ENCODE measurements around the gene C2CD4B. TPM values are rescaled to one million over a fixed set of nuclear protein-coding genes. Genes with fewer than 3 reads are reported as not detected.

The C2CD4B gene
- total RNA-seq, result 0.94 TPM

DNA sequence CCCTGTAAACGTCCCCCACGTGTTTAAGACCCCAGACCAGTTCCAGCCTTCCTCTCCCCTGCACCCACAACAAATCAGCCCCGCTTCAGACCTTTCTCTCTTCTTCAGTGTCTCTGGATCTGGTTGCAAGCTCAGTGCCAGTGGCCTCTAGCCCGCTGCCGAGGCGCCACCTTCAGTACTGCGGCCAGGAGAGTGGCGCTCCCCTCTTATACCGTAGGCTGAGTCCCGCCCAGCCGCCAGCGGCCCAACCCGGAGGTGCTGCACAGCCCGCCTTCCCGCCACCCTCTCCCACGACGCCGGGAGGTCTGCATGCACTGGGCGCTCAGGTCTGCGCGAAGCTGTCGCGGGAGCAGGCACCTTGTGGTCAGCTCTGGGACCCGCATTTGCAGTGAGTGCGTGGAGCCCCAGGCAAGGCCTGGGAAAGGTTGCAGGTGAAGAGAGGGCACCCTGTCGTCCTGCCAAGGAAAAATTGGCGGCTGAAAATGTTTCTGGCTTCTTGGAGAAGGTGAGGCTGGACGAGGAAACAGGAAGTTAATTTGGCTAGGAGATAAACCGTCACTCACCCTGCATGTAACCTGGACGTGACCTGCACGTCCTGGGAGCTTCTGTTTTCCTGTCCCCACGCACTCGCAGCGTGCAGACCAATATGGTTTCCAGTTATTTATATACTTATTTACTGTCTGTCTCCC lies at the start of gene C2CD4B:
C2CD4B (minus strand) TSS at position 182 of the 689 bp plus-strand sequence. CDS start 301 bp downstream, outside the sequence.
- DNase-seq, result no peak

GRCh38 chr15:62212741-62213140 lies 47.7 kb upstream of the C2CD4B start:
- no peak for DNase-seq

GRCh38 chr15:62211348-62211747 lies 46.3 kb upstream of the C2CD4B start:
- no peak for DNase-seq

DNA sequence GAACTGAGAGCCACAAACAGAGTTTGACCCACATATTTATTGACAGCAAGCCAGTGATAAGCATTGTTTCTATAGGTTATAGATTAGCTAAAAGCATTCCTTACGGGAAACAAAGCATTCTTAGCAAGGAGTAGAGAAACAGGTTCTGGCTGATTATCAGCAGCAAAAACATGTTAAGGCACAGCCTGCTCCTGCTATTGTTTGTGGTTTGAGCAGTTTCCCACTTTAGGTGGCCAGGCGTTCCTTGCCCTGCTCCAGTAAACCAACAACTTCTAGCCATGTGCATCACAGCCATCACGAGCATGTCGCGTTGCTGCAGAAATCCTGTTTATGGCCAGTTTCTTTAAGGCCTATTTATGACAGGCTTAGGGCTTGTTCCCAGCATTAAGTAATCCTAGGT lies 44.7 kb upstream of the C2CD4B start:
- DNase-seq, result no peak

- DNase-seq, result no peak
These were observed 44.2 kb upstream of the C2CD4B start for GRCh38 chr15:62209322-62209721.

DNA sequence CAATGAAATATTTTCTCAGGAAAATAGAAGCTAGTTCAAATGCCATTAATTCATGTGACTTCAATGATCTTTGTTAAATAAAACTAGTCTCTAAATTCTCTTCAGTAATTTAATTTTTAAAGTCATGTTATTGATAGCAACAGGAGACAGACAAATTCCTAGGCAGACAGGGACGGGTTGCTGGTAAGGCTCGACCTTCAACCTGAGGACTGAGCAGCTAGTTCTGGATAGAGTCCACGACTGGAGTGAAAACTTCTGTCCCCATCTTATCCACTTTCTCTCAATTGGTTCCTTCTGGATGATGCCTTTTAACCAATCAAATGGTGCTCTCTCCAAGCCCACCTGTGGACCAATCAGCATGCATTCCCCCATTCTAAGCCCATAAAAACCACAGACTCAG lies 43.8 kb upstream of the C2CD4B start:
- no peak for DNase-seq

- DNase-seq, result no peak
These were observed 43.3 kb upstream of the C2CD4B start for GRCh38 chr15:62208367-62208766.

DNA sequence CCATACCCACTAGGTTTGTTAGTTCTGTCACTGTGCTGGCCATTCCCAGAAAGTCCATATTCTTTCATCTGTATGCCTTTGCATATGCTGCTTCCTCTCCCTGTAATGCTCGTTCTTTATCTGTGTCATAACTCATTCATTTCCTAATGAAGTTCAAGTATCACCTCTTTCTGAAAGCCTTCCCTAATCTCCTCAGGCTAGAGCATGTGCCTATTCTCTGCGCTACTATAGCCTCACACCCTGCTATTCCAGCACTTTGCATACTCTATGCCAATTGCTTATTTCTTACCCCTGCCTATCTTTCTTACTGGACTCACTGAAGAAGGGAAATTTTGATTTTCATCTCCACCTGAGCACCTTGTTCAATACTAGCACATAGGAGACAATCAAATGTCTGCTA lies 25.6 kb upstream of the C2CD4B start:
- no peak for DNase-seq

- no peak for DNase-seq
These were observed 25.2 kb upstream of the C2CD4B start for GRCh38 chr15:62190274-62190673.

DNA sequence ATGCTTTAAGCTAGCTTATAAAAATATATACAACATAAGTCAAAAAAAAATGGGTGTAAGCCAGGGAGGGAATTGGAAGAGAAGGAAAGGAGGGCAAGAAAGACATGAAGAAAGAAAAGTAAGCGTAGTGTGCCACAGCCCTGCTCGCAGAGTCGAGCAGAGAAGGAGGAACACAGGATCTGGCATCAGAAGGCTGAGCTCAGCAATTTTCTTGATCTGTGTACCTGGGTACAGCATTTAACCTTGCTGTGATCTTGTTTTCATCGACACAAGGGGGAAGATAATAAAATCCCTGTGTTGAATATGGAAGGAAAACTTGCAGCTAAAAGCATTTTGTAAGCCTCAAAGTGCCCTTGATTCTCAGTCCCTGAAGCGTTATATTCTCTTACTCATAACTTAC lies 23.7 kb upstream of the C2CD4B start:
- DNase-seq, result no peak

GRCh38 chr15:62187910-62188309 lies 22.8 kb upstream of the C2CD4B start:
- no peak for DNase-seq

GRCh38 chr15:62187425-62187824 lies 22.3 kb upstream of the C2CD4B start:
- DNase-seq, result no peak

GRCh38 chr15:62186578-62186977 lies 21.5 kb upstream of the C2CD4B start:
- no peak for DNase-seq

DNA sequence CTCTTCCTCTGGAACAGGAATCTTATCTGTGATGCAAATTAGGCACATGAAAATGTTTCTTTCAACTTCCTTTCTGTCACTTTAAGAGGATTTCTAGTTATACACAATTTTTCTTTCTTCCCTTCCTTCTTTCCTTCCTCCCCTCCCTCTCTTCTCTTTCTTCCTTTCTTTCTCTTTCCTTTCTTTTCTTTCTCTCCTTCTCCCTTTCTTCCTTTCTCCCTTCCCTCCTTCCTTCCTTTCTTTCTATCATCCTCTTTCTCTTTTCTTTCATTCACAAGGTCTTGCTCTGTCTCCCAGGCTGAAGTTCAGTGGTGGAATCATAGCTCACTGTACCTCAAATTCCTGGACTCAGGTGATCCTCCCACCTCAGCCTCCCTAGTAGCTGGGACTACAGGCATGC lies 18.0 kb upstream of the C2CD4B start:
- DNase-seq, result no peak

DNA sequence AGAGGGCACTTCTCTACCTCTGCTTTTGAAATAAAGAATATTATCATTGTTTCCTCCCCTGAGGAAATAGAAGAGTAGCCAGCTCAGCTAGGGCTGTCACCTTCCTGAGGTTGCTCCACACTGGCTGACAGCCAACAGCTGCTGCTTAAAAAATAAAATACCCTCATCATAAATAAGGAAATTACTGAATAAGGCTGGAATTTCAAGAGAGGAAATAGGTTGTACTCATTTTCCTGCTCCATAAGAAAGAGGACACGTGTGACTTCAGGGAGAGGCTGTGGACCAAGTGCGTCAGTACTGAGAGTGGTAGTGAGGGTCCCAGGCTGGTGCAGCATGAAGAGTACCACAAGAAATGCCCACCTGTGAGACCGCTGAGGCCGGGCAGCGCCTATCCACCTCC lies 8.1 kb upstream of the C2CD4B start:
- no peak for DNase-seq

- no peak for DNase-seq
These were observed 6.8 kb upstream of the C2CD4B start for GRCh38 chr15:62171882-62172281.

DNA sequence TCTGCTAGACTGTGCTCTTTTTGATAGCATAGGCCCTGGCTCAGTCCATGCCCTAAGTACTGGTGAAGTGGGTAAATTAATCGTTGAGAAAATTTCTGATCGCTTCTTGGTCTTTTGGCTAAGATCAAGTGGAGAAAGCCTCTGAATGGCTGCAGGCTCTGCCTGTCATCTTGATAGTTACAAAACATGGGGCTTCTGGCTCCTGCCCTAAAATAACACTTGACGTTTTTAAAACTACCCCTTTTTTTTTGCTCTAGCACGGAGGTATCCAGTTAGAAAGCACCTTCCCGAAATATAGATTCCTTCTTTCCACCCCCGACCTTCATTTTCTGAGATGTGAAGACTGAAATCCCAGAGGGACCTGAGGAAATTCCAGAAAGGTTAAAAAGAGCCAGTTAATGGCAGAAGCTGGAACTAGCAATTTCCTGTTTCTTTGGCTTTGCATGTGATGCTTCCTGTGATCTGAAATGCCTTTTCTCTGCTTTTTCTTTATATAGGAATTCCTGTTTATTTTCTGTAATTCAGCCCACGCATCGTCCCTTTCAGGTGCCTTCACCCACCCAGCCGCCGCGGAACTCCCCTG lies 799 bp upstream of the C2CD4B start:
- no peak for DNase-seq

DNA sequence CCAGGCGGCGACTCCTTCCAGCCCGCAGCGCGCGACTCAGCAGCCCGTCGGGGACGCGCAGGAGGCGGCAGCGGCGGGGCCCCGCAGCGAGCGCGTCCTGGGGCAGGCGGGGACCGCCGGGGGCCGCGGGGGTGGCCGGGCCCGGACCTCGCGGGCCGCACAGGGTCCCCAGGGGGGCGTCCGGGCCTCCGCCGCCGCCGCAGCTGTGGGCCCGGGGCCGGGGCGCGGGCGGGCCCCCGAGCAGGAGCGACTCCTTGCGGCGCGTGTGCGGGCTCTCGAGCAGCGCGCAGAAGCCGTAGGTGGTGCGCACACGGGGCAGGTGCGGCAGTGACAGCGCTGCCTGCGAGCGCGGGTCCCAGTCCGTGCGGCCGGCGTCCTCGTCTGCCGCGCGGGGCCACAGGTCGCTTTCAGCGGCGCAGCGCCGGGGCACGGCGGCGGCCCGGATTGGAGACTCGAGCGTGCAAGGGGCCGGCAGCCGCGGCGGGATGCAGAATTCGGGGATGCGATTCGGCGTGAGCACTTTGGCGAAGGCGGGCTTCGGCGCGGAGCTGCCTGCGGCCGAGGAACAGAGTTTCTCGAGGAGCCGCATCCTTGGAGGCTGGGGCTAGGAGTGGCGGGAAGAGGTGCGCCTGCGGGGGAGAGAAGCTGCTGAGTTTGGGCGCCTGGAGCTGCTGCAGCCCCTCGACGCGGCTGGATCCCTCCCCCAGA lies 535 bp downstream of the C2CD4B start:
- DNase-seq, result no peak

DNA sequence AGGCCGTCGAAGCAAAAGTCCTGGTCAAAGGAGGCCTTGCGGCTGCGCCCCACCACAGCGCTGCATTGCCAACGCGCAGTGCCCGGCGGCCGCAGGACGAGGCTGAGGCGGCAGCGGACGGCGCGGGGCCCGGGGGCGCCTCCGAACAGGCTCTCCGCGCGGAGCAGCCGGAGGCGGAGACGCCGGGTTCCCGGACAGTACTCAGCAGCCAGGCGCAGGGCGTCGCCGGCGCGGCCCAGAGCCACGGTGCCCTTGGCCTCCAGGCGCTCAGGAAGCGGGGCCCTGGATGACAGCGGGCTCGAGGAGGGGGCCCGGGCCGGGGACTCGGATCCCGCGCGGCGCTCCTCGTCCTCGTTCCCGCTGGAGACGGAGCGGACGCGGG lies 1.1 kb downstream of the C2CD4B start:
- DNase-seq, result no peak

- DNase-seq, result no peak
These were observed 1.6 kb downstream of the C2CD4B start for GRCh38 chr15:62163397-62164013.

DNA sequence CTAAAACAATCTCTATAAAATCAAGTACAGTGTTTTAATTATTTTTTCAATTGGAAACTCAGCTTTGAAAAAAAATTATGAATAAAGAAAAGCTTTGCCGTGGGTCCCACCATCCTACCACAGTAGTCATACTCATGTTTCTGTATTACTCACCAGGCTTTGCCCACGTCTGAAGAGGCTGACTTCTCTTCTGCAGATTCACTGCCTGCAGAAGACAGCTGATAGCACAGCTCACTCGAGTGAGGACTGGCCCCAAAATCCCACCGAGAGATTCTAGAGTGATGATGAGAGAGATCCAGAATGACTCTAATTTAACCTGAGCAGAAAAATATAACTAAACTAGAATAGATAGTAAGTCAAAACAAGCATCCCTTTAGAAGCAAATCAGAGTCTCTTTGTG lies 11.9 kb downstream of the C2CD4B start:
- no peak for DNase-seq

- DNase-seq, result no peak
These were observed 14.6 kb downstream of the C2CD4B start for GRCh38 chr15:62150445-62150844.

DNA sequence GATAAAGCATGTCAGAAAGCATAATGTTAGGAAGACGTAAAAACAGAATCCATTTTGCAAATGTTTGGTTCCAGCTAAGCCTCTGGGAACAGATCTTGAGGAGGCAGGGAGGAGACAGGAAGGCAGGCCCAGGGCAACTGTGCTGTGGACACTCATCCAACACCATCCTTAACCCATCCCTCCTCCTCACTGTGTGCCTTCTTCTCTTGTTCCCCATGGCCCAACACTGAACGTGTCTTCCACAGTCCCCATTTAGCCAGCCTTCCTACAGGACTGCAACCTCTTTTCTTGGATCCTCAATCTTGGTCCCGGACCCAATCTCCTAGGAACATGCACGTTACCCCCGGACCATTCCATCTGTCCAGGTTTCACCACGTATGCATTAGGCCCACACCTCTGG lies 15.4 kb downstream of the C2CD4B start:
- DNase-seq, result no peak

All from occipital lobe (tissue), 2 donors.